H1 (cell line): ENCODE measurements around the gene PLCB3. TPM values are rescaled to one million over a fixed set of nuclear protein-coding genes. Genes with fewer than 3 reads are reported as not detected.
A peak's percentile ranks its signal among the peaks of the same experiment; 100 is the strongest.

Source experiments
- PHF8 ChIP-seq: fragments of 200-600 bp; sonication (generic); conservative IDR thresholded peaks from 2 replicates; pipeline ENCODE4 v1.7.1; 2012; ENCODE audit warnings: low read depth, mild to moderate bottlenecking, inconsistent platforms, low read length, moderate library complexity
- POU5F1 ChIP-seq: IDR thresholded peaks from 2 replicates; pipeline ENCODE4 v1.6.1; 2011; ENCODE audit warnings: low read depth, mild to moderate bottlenecking, low read length, moderate library complexity
- SIN3A ChIP-seq, 2 experiments: IDR thresholded peaks in 1 of 2; conservative IDR thresholded peaks in 1 of 2; 2 replicates each; pipeline ENCODE4 v1.6.1; 2011 to 2012; ENCODE audit warnings: low read length in 2 of 2, improper control_type of control experiment in 1 of 2, low read depth in 1 of 2, mild to moderate bottlenecking in 1 of 2
- SP4 ChIP-seq: IDR thresholded peaks from 2 replicates; pipeline ENCODE4 v1.6.1; 2012; ENCODE audit warnings: low read length, inconsistent platforms
- TAF7 ChIP-seq: optimal IDR thresholded peaks from 2 replicates; pipeline ENCODE3; 2011; ENCODE audit warnings: low read depth, mild to moderate bottlenecking, inconsistent platforms, low read length, moderate library complexity, borderline replicate concordance
- TEAD4 ChIP-seq: IDR thresholded peaks from 2 replicates; pipeline ENCODE4 v1.6.1; 2012; ENCODE audit warnings: low read depth, low read length, inconsistent platforms, mixed read lengths
- polyA plus RNA-seq, 7 experiments: library from polyadenylated mRNA; depleted of rRNA in 3 of 7; stranded (reverse) in 5 of 7; unstranded in 2 of 7; fragments of >200 nt in 5 of 7; fragments of 200-250 nt in 2 of 7; gene quantifications; 1 replicate in 5 of 7; 2 replicates in 1 of 7; 4 replicates in 1 of 7; pipeline versions ENCODE4 v1.2.1 to v1.2.3, GENCODE V29; 2011 to 2013; ENCODE audit warnings: missing spikeins in 2 of 7, mixed read lengths in 2 of 7
- total RNA-seq: library from RNA; stranded (reverse); fragmentation: NEBNext Ultra II Directional; extraction: Animal tissue kit (Norgen Biotek cat#: 25700); gene quantifications from 2 replicates; pipeline ENCODE4 v1.2.1, GENCODE V29; 2021

Gene PLCB3
- total and polyA plus RNA-seq, 2 of the 8 experiments (the other 6 are each of a cell fraction or from before 2014, with no cell fraction given) = 47.2 to 104 TPM

DNA sequence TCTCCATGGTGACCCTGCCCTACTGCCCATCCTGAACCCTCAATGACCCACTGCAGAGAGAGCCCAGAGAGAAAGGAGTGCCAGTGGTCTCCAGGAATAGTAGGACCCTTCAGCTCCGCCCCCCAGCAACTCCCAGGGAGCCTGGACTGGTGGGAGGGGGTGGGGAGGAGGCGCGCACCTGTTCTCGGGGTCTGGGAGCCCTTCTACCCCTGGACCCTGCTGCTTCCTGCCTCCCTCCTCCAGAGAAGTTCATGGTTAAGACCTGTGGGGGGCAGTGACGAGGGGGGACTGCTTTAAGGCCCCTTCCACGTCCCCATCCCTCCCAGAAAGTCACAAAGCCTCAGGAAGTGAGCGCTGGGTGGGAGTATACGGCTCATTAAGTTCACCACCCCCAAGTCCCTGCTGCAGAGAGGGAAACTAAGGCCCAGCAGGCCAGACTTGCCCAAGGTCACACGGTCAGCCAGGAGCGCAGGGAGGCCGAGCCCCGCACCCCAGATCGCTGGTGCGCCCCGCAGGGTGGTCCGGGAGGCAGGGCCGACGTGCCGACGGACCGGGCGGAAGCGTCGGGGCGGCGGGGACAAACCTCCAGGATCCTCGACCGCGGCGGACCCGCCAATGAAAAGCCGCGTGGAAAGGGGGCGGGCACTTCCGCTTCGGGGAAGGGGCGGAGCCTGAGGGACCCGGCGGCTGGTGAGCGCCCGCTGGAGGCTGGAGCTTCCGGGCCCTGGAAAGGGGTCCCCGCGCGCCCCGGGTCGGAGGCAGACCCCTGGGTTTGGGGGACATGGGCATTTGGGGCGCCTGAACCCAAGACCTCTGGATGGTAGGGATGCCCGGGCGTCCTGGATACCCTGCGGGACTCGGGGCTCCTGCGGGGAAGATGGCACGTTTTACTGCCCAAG lies 25.5 kb upstream of the PLCB3 start, which contains the start of the genes NUDT22 and TRPT1 (continued):
- TF ChIP-seq SP4 (no peak), TAF7 (peak; percentile 49), POU5F1 (no peak), TEAD4 (no peak), PHF8 (peak; percentile 75; the same call in 1 of the 2 replicates), SIN3A (conservative IDR thresholded peaks at IDR 0.05 in 1 of 2, IDR thresholded peaks at IDR 0.05 in 1 of 2; ENCODE audit: low read depth in 1 of 2, low read length in 2 of 2) (peak in 1 of 2 experiments; percentile 34; a peak in 2 of 4 replicates)
